Cardiac fibroblast (primary cell): ENCODE results near the gene TPRX1.
A peak's percentile ranks its signal among the peaks of the same experiment; 100 is the strongest.
"Not testable (repeated sequence)": the region's sequence is repeated elsewhere in the genome, so short reads cannot be mapped to it uniquely, and the experiment has no call there.

Experiments
- DNase-seq, 2 donors: peaks; one replicate each; pipeline versions ENCODE4 v3.0.0 to v3.0.0-alpha.2; 2010; ENCODE audit warnings: low read depth in 2 of 2
- H3K4me3 ChIP-seq, 2 donors: replicated peaks in 1 of 2; 1 replicate in 1 of 2; 2 replicates in 1 of 2; pipeline ENCODE4 v1.5.1; 2011; ENCODE audit warnings: low read depth in 2 of 2, low read length in 2 of 2, mild to moderate bottlenecking in 2 of 2, moderate library complexity in 1 of 2
- TF ChIP-seq, protein P1 (sequence below): IDR thresholded peaks from one replicate; pipeline ENCODE4 v1.5.1; 2011; ENCODE audit warnings: low read depth, mild to moderate bottlenecking, low read length, inconsistent platforms

The TPRX1 gene, protein sequence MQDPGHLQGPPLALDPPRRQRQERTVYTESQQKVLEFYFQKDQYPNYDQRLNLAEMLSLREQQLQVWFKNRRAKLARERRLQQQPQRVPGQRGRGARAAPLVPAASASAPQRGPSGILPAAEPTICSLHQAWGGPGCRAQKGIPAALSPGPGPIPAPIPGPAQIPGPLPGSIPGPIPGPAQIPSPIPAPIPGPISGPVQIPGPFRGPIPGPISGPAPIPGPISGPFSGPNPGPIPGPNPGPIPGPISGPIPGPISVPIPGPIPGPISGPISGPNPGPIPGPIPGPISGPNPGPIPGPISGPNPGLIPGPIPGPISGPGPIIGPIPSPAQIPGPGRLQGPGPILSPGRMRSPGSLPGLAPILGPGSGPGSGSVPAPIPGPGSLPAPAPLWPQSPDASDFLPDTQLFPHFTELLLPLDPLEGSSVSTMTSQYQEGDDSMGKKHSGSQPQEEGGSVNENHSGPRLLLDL

DNA sequence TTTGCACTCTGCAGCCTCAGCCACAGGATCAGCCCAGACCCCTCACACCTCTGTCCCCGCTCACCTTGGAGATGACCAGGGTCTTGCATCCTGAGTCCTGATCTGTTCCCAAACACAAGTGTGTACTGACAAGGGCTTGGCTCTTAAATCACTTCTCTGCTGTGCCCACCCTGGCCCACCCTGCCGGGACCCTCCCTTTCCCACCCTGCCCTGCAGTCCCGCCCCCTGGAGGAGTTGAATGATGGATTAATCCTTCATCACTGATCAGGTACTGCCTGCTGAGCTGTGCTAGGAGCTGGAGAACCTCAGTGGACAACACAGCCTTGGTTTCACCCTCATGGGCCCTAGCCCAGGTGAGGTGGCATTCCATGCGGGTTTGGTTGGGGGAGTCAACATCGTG lies at the start of gene TPRX1:
Gene TPRX1 (minus strand): TSS at position 101 of the 400 bp plus-strand sequence. CDS start 12 bp downstream, at position 89.
- DNase-seq = not testable (repeated sequence)

DNA sequence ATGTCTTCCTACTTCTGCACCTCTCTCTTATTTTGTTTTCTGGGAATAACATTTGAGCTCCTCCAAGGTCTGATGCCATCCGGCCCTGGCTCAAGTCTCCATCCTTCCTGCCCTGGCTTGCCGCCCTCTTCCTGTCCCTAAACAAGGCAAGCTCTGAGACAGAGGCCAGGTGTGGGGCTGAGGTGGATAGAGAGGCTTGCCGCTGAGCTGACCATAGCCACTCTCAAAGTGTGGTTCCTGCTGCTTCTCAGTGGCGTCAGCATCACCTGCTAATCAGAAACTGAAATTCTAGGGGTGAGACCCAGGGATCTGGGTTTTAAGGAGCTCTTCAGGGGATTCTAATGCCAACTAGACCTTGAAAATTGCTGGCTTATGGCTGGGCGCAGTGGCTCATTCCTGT lies 48.7 kb upstream of the TPRX1 start:
- TF ChIP-seq, protein P1, sequence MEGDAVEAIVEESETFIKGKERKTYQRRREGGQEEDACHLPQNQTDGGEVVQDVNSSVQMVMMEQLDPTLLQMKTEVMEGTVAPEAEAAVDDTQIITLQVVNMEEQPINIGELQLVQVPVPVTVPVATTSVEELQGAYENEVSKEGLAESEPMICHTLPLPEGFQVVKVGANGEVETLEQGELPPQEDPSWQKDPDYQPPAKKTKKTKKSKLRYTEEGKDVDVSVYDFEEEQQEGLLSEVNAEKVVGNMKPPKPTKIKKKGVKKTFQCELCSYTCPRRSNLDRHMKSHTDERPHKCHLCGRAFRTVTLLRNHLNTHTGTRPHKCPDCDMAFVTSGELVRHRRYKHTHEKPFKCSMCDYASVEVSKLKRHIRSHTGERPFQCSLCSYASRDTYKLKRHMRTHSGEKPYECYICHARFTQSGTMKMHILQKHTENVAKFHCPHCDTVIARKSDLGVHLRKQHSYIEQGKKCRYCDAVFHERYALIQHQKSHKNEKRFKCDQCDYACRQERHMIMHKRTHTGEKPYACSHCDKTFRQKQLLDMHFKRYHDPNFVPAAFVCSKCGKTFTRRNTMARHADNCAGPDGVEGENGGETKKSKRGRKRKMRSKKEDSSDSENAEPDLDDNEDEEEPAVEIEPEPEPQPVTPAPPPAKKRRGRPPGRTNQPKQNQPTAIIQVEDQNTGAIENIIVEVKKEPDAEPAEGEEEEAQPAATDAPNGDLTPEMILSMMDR = no peak
- H3K4me3 ChIP-seq = no peak overlapping the region
- DNase-seq = no peak

More for the DNA sequence above, at the start of gene TPRX1:
- H3K4me3 ChIP-seq = not testable (repeated sequence)

DNA sequence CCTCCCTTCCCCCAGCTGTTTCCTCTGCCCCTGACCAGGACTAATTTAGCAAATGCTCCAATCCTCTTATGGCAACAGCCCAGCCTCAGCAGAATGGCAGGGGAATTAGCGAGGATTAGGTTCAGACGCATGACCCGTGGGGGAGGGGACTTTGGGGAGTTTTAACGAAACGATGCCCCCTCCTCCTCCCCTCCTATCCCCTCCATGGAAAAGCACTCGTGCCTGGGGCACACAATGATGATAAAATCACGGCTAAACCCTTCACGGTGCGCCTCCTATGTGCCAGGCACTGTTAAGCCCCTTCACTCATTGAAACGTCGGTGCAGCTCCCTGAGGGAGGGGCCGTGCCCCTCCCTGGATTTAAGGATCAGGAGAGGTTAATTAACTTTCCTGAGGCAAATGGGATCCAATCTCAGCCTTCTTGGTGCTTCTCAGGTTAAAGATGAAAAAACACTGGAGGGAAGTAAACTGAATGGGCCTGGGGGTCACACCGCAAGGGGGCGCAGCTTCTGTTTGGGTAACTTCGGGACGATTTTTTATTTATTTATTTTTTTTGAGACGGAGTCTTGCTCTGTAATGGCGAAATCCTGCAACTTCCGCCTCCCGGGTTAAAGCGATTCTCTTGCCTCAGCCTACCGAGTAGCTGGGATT lies 44.6 kb upstream of the TPRX1 start:
- TF ChIP-seq, protein P1 = peak; percentile 49
- H3K4me3 ChIP-seq = no peak overlapping the region
- peak; percentile 15 to 35 for DNase-seq

DNA sequence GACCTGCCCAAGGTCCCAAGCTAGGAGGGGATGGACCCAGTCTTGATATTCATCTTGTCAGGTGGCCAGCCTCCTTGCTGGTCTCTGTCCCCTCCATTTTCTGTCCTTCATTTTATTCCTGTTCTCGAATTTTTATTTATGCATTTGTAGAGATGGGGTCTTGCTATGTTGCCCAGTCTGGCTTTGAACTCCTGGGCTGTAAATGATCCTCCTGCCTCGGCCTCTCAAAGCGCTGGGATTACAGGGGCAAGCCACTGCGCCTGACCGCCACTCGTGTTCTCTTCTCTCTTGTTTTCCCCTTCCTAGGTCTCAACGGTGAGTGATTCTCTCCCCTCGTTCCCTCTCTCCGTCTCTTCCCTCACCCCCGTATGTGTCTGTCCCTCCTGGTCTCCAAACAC lies 44.1 kb upstream of the TPRX1 start:
- TF ChIP-seq, protein P1 = no peak
- no peak for DNase-seq
- H3K4me3 ChIP-seq = no peak overlapping the region

DNA sequence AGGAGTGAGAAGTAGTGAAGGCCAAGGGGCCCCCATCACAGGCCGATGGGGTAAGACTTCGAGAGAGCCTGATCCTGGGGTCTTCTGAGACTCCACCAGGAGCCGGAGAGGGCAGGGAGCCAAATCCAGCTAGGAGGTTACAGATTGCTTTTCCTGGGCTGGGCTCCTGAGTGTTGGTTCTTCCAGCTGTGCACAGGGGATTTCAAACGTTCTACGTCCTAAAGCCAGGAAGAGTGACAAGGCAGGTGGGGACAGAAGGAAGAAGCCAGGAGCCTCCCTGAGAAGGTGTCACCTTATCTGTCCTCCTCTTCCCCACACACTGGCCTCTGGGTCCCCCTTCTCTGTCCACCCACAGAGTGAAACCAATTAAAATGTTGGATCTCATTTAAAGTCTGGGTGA lies 38.6 kb upstream of the TPRX1 start:
- TF ChIP-seq, protein P1 = no peak
- no peak overlapping the region for H3K4me3 ChIP-seq
- no peak for DNase-seq

DNA sequence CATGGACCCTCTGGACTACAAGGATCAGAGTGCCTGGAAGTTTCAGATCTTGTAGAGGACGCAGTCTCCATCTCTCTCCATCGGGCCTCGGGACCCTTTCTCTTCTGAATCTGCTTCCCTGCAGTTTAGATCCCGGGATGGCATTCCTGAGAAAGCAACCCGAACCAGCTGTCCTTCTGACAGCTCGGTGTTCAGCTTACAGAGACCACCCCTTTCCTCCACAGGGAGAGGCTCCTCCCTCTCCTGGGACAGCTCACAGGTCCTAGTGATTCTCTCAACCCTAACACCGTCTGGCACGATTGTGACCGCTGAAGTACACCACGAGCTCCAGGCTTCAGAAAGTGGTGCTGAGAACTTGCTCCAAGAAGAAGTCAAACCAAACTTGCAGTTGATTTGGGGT lies 35.6 kb upstream of the TPRX1 start:
- TF ChIP-seq, protein P1 = no peak
- no peak overlapping the region for H3K4me3 ChIP-seq
- DNase-seq = no peak

DNA sequence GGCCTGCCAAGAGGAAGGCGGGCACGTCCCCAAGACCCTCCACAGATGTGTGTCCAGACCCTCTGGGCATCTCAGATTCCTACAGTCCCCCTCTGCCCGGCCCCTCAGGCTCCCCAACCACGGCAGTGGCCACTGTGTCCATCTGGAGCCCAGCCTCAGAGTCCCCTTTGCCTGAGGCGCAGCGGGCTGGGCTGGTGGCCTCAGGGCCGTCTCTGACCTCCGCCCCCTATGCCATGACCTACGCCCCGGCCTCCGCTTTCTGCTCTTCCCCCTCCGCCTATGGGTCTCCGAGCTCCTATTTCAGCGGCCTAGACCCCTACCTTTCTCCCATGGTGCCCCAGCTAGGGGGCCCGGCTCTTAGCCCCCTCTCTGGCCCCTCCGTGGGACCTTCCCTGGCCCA lies 35.1 kb upstream of the TPRX1 start:
- no peak for DNase-seq
- TF ChIP-seq, protein P1 = no peak
- H3K4me3 ChIP-seq = no peak overlapping the region
